Measurements from ENCODE around the gene CHST13. TPM values are rescaled to one million over a fixed set of nuclear protein-coding genes. Genes with fewer than 3 reads are reported as not detected.

Gene CHST13
- total RNA-seq, 2 experiments from 2014 or later, result not detected

DNA sequence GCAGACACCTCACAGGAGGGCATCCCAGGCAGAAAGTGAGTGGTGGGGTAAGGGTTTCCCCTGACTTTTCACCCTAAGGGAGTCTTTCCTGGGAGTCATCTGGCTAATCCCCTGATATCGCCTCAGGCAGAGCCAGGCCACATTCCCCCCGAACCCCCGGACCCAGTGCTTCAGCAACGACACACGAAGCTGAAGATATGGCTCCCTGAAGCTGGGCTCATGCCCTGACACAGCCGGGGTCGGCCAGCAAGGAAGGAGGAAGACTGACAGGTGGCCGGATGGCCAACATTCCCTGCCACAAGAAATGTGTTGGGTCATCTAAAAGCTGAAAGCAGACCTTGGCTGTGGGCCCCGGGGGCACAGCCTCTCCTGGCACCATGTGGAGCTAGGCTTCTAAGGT, 14.4 kb downstream of the CHST13 start:
- ATAC-seq, result no peak
- CTCF ChIA-PET, result interaction anchor here (1.8 kb wide), 1 partner anchor 16 kb away, joined by 8 read pairs; no protein-coding TSS in a partner anchor
- H3K27me3 Mint-ChIP-seq, result peaks cover 10% of the 10 kb centered on the region
- POLR2A ChIA-PET, result no interaction called here
- no peak for DNase-seq
- intact Hi-C loops (cut with DNase I, micrococcal nuclease), result loop anchor here in 1 of 2 experiments (10.0 kb wide), 1 partner anchor 626 kb away; no protein-coding TSS in a partner anchor
- no peaks in the 10 kb centered on the region for H3K9me3 Mint-ChIP-seq (ENCODE audit: low read depth)
- no peak overlapping the region for H3K27ac Mint-ChIP-seq
- H3K4me3 Mint-ChIP-seq, result no peak overlapping the region
- no peaks in the 10 kb centered on the region for H3K36me3 Mint-ChIP-seq (ENCODE audit: low read depth)
- H3K4me1 Mint-ChIP-seq, result no peaks in the 10 kb centered on the region

DNA sequence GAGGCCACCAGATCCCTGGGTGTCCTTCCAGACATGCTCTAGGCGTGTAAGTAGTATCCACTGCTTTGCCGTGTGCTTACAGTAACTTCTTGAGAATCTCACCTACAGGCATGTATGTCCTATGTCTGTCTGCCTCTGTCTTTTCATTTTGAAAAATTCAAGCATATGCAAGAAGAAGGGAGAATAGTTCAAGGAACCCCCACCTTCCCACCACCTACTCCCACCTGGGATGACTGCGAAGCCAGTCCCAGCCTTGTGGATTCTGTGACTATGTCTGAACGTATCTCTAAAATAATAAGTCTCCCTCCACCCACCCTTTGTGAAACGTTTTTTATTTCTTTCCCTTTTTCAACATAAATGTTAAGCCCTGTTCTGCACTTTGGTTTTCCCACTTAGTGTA, 15.0 kb downstream of the CHST13 start:
- no peak for ATAC-seq
- CTCF ChIA-PET, result no interaction called here

GRCh38 chr3:126539558-126540250, 15.7 kb downstream of the CHST13 start:
- intact Hi-C loops (cut with DNase I, micrococcal nuclease), result loop anchor here in 1 of 2 experiments (10.0 kb wide), 1 partner anchor 625 kb away; no protein-coding TSS in a partner anchor
- no peak overlapping the region for H3K27ac Mint-ChIP-seq
- no peaks in the 10 kb centered on the region for H3K4me1 Mint-ChIP-seq
- no peaks in the 10 kb centered on the region for H3K9me3 Mint-ChIP-seq (ENCODE audit: low read depth)
- ChIA-PET CTCF (no interaction called here), POLR2A (no interaction called here)
- H3K4me3 Mint-ChIP-seq, result no peak overlapping the region
- DNase-seq (no peak), ATAC-seq (no peak)
- peaks cover 6% of the 10 kb centered on the region for H3K27me3 Mint-ChIP-seq
- H3K36me3 Mint-ChIP-seq (ENCODE audit: low read depth), result no peaks in the 10 kb centered on the region

More for the DNA sequence above, 15.0 kb downstream of the CHST13 start:
- no peak overlapping the region for H3K4me3 Mint-ChIP-seq
- intact Hi-C loops (cut with DNase I, micrococcal nuclease), result loop anchor here in 1 of 2 experiments (10.0 kb wide), 1 partner anchor 626 kb away; no protein-coding TSS in a partner anchor
- H3K27me3 Mint-ChIP-seq, result peaks cover 11% of the 10 kb centered on the region
- no peak overlapping the region for H3K27ac Mint-ChIP-seq
- H3K36me3 Mint-ChIP-seq (ENCODE audit: low read depth), result no peaks in the 10 kb centered on the region
- POLR2A ChIA-PET, result no interaction called here
- H3K4me1 Mint-ChIP-seq, result no peaks in the 10 kb centered on the region
- H3K9me3 Mint-ChIP-seq (ENCODE audit: low read depth), result no peaks in the 10 kb centered on the region
- no peak for DNase-seq

DNA sequence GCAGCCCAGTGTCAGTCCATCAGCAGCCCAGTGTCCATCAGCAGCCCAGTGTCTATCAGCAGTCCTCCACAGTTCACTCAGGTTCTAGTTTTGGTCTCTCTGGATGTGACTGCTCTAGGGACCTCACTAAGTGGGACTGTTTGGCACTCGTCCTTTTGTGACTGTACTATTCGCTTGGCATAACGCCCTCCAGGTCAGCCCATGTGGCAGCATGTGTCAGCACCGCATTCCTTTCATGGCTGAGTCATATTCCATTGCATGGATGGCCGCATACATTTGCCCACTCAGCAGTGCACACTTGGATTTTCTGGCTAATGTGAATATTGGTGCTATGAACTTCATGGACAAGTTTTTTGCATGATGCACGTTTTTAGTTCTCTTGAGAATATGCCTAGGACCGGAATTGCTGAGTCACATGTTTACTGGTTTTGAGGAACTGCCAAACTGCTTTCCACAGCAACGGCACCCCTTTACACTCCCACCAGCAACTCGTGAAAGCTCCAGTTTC, 16.4 kb downstream of the CHST13 start:
- Mint-ChIP-seq H3K4me1 (no peaks in the 10 kb centered on the region), H3K9me3 (ENCODE audit: low read depth) (no peaks in the 10 kb centered on the region), H3K27me3 (peaks cover 6% of the 10 kb centered on the region), H3K27ac (no peak overlapping the region), H3K4me3 (no peak overlapping the region), H3K36me3 (ENCODE audit: low read depth) (no peaks in the 10 kb centered on the region)
- ATAC-seq, result peak; percentile 53
- ChIA-PET POLR2A (no interaction called here), CTCF (no interaction called here)
- intact Hi-C loops (cut with DNase I, micrococcal nuclease), result no loop called here
- DNase-seq, result peak; percentile 29

GRCh38 chr3:126540951-126541627, 17.1 kb downstream of the CHST13 start:
- POLR2A ChIA-PET, result no interaction called here
- no peak overlapping the region for H3K4me3 Mint-ChIP-seq
- no peaks in the 10 kb centered on the region for H3K36me3 Mint-ChIP-seq (ENCODE audit: low read depth)
- intact Hi-C loops (cut with DNase I, micrococcal nuclease), result no loop called here
- no peak overlapping the region for H3K27ac Mint-ChIP-seq
- no peaks in the 10 kb centered on the region for H3K4me1 Mint-ChIP-seq
- peaks cover 6% of the 10 kb centered on the region for H3K27me3 Mint-ChIP-seq
- no peaks in the 10 kb centered on the region for H3K9me3 Mint-ChIP-seq (ENCODE audit: low read depth)
- DNase-seq (no peak), ATAC-seq (no peak)
- CTCF ChIA-PET, result no interaction called here

GRCh38 chr3:126541628-126542339, 17.8 kb downstream of the CHST13 start:
- Mint-ChIP-seq H3K4me1 (no peaks in the 10 kb centered on the region), H3K27ac (no peak overlapping the region), H3K27me3 (peaks cover 6% of the 10 kb centered on the region), H3K4me3 (no peak overlapping the region), H3K9me3 (ENCODE audit: low read depth) (no peaks in the 10 kb centered on the region), H3K36me3 (ENCODE audit: low read depth) (no peaks in the 10 kb centered on the region)
- DNase-seq, result no peak
- CTCF ChIA-PET, result no interaction called here
- intact Hi-C loops (cut with DNase I, micrococcal nuclease), result no loop called here
- ATAC-seq, result no peak
- POLR2A ChIA-PET, result no interaction called here

DNA sequence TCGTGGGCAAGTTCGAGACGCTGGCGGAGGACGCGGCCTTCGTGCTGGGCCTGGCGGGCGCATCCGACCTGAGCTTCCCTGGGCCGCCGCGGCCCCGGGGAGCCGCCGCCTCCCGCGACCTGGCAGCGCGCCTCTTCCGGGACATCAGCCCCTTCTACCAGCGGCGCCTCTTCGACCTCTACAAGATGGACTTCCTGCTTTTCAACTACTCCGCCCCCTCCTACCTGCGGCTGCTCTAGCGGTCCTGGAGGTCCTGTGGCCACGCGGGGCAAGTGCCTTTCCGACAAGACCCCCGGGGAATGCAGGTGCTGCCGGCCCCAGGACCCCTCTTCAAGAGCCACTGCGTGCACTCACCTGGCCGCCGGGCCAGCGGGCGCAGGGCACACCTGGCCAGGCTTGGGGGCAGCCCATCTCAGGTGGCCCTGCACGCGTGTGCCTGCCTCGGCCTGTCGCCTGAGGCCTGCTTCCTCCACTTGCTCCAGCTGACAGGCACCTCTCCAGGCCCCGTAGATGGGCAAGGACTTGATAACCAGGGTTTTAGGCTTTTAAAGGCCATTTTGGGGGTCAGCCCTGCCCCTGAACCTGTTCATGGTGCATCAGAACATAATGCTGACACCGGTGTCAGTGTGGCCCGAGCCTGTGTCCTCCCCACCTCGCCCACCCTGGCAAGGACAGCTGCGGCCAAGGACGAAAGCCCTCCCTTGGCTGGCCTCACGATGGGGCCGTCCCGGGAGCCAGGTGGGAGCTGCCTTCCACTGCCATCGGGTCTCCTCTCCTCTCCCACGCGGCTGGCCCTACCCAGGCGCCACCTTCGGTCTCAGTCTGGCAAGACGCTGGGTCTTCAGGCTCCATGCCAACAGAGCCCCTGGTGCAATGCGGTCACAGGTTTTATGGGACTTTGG, 18.6 kb downstream of the CHST13 start:
- ATAC-seq, result no peak
- POLR2A ChIA-PET, result no interaction called here
- H3K4me3 Mint-ChIP-seq, result no peak overlapping the region
- H3K4me1 Mint-ChIP-seq, result no peaks in the 10 kb centered on the region
- no peak overlapping the region for H3K27ac Mint-ChIP-seq
- no peak for DNase-seq
- H3K36me3 Mint-ChIP-seq (ENCODE audit: low read depth), result no peaks in the 10 kb centered on the region
- H3K27me3 Mint-ChIP-seq, result peaks cover 6% of the 10 kb centered on the region
- intact Hi-C loops (cut with DNase I, micrococcal nuclease), result no loop called here
- CTCF ChIA-PET, result no interaction called here
- no peaks in the 10 kb centered on the region for H3K9me3 Mint-ChIP-seq (ENCODE audit: low read depth)

DNA sequence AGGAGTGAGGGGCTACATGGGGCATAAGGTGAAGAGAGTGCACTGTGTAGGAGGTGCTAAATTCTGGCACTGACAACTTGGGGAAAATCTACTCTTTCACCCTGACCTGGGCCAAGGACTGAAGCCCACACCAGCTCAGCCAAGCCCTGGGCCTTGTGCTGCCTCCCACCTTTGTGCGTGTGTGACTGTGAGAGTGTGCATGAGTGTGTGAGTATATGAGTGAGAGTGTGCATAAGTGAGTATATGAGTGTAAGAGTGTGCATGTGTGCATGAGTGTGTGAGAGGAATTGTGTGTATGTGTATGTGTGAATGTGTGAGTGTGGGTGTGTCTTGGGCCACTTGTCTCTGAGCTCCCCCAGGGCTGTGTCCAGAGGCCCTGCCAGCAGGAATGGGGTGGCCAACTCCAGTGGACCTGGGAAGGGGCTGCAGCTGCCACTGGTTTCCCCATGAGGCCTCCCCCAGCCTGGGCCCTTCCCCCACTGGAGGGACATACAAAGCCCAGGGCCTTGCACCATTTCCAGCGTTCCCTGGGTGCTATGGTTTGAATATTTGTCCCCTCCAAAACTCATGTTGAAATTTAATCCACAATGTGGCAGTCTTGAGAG, 19.6 kb downstream of the CHST13 start:
- H3K9me3 Mint-ChIP-seq (ENCODE audit: low read depth), result no peaks in the 10 kb centered on the region
- intact Hi-C loops (cut with DNase I, micrococcal nuclease), result no loop called here
- no peaks in the 10 kb centered on the region for H3K4me1 Mint-ChIP-seq
- DNase-seq (no peak), ATAC-seq (no peak)
- no peak overlapping the region for H3K4me3 Mint-ChIP-seq
- ChIA-PET CTCF (interaction anchor here (0.6 to 1.2 kb wide), 2 partner anchors 118 to 138 kb away, joined by 3 to 5 read pairs; no protein-coding TSS in a partner anchor), POLR2A (no interaction called here)
- H3K36me3 Mint-ChIP-seq (ENCODE audit: low read depth), result no peaks in the 10 kb centered on the region
- H3K27ac Mint-ChIP-seq, result no peak overlapping the region
- peaks cover 6% of the 10 kb centered on the region for H3K27me3 Mint-ChIP-seq

DNA sequence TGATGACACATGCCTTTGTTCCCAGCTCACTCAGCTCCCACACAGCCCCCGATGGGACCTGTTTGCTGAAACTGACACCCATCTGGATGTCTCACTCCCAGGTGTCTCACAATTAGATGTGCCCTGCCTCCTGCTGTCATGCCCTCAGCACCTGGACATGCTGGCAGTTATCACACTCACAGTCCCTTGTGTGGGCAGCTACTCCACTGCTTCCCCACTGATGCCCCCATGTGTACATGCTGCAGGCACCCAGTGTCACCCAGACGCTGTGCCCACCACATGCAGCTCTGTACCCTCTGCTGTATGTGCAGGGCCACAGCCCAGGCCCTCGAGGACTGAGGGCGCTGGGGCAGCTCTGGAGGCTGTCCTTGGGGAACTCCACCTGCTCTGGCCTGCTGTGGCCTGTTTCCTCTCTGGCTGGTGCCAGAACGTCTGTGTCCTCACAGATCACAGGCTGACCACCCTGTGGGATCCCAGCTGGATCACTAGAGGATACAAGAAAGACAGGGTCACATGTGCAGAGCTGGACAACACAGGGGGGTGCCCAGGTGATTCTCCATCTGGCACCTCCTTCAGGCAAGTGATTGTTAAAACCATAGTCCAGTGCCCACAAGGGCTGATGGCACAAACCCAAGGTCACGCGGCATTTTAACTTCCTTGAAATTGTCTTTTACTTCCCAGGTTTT, 20.8 kb downstream of the CHST13 start:
- ATAC-seq (no peak), DNase-seq (no peak)
- intact Hi-C loops (cut with DNase I, micrococcal nuclease), result no loop called here
- H3K4me1 Mint-ChIP-seq, result no peaks in the 10 kb centered on the region
- H3K4me3 Mint-ChIP-seq, result no peak overlapping the region
- POLR2A ChIA-PET, result no interaction called here
- H3K9me3 Mint-ChIP-seq (ENCODE audit: low read depth), result no peaks in the 10 kb centered on the region
- H3K36me3 Mint-ChIP-seq (ENCODE audit: low read depth), result no peaks in the 10 kb centered on the region
- no peak overlapping the region for H3K27ac Mint-ChIP-seq
- CTCF ChIA-PET, result interaction anchor here (1.2 kb wide), 1 partner anchor 136 kb away, joined by 5 read pairs; no protein-coding TSS in a partner anchor
- peaks cover 6% of the 10 kb centered on the region for H3K27me3 Mint-ChIP-seq

DNA sequence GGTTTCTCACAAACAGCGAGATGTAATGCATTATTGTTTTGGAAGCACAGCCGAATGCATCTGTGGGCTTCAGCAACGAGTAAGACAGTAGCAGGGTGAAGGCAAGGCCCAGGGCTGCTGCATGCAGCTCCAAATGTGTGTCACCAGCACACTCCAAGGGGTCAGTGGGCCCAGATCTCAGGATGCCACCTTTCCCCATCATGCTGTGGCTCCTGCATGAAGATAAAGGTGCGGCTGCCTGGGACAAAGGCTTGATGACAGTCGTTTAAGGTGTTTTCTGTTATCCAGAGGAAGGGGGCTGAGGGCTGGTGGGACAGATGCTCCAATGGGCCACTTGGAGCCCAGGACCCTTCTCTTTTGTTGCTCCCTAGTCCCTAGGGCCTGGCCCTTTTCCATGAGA, 21.6 kb downstream of the CHST13 start:
- H3K27me3 Mint-ChIP-seq, result peaks cover 3% of the 10 kb centered on the region
- POLR2A ChIA-PET, result no interaction called here
- intact Hi-C loops (cut with DNase I, micrococcal nuclease), result no loop called here
- H3K9me3 Mint-ChIP-seq (ENCODE audit: low read depth), result no peaks in the 10 kb centered on the region
- CTCF ChIA-PET, result no interaction called here
- no peak for DNase-seq
- H3K4me3 Mint-ChIP-seq, result no peak overlapping the region
- H3K27ac Mint-ChIP-seq, result no peak overlapping the region
- H3K36me3 Mint-ChIP-seq (ENCODE audit: low read depth), result no peaks in the 10 kb centered on the region
- no peak for ATAC-seq
- H3K4me1 Mint-ChIP-seq, result no peaks in the 10 kb centered on the region

Data from activated CD4-positive, alpha-beta T cell treated with anti-CD3 and anti-CD28 coated beads for 36 hours (primary cell).